ENCODE measurements around the gene OXNAD1. TPM values are rescaled to one million over a fixed set of nuclear protein-coding genes. Genes with fewer than 3 reads are reported as not detected.
A peak's percentile ranks its signal among the peaks of the same experiment; 100 is the strongest.

Gene OXNAD1
- total and polyA plus RNA-seq, 2 of the 13 experiments (the other 11 are each of a cell fraction or from before 2014, with no cell fraction given), result 9.9 to 18.8 TPM

GRCh38 chr3:16248556-16248955, 16.5 kb upstream of the OXNAD1 start:
- FAIRE-seq, result no peak

More at GRCh38 chr3:16248556-16248955, 16.5 kb upstream of the OXNAD1 start:
- no peaks in the 10 kb centered on the region for H3K9me3 ChIP-seq (ENCODE audit: low read length)
- TF ChIP-seq HMGXB3 (CRISPR knock-in tag; IDR thresholded peaks at IDR 0.05; ENCODE audit: borderline replicate concordance), result no peak
- intact Hi-C loops (cut with micrococcal nuclease; ENCODE audit: unreplicated experiment) (loop anchor here (5.0 to 10.0 kb wide), 3 partner anchors 186 to 644 kb away; partner anchors contain the start of genes BTD and HACL1), in situ Hi-C loops (cut with HindIII; ENCODE audit: extremely low pct_ligation_motif_present, low pct_unique_long_range_greater_than_20kb) (loop anchor here (5.0 to 25.0 kb wide), 2 partner anchors 201 to 611 kb away; no protein-coding TSS in a partner anchor)
- no peaks in the 10 kb centered on the region for H3K79me2 ChIP-seq (ENCODE audit: insufficient read depth, low read length)
- peak overlapping the region; percentile 98 for H3K4me2 ChIP-seq (ENCODE audit: low read depth, low read length)
- ChIA-PET POLR2A (interaction anchor here (0.8 to 2.3 kb wide), 3 partner anchors 17 to 189 kb away, joined by 3 to 22 read pairs (median 7); partner anchors contain the start of genes DPH3 and OXNAD1), CTCF (ENCODE audit: low intra/inter-chr PET ratio, low total read pairs) (interaction anchor here (1.2 kb wide), 1 partner anchor 19 kb away, joined by 3 read pairs; no protein-coding TSS in a partner anchor)
- H3K9ac ChIP-seq (ENCODE audit: insufficient read depth, low read depth, low read length), result no peak overlapping the region; the same call in 1 of the 2 replicates
- peaks cover 0 to 1% of the 10 kb centered on the region in 2 experiments; a peak in 2 of 5 replicates for H3K27me3 ChIP-seq (ENCODE audit: control insufficient read depth in 1 of 2, insufficient read depth in 2 of 2, low read length in 2 of 2)
- ATAC-seq (no peak), DNase-seq (ENCODE audit: low spot score) (no peak)
- 53% methylated on average over 5 of the region's 5 CpGs for WGBS (ENCODE audit: low lambda C conversion rate)
- H4K20me1 ChIP-seq (ENCODE audit: insufficient read depth, low read length), result no peaks in the 10 kb centered on the region
- no TSS peak for BruUV-seq (replicated peaks)
- peaks cover 46% of the 10 kb centered on the region for H3K4me1 ChIP-seq (ENCODE audit: insufficient read depth, low read length)
- H3K4me3 ChIP-seq (replicated peaks in 1 of 3; ENCODE audit: insufficient read depth in 1 of 3, low read depth in 2 of 3, low read length in 3 of 3), result no peak overlapping the region
- H2AFZ ChIP-seq (ENCODE audit: low read length), result no peak overlapping the region
- H3K36me3 ChIP-seq (replicated peaks in 1 of 2; ENCODE audit: control insufficient read depth in 1 of 2, insufficient read depth in 2 of 2, low read length in 2 of 2), result no peaks in the 10 kb centered on the region
- no peak overlapping the region for H3K27ac ChIP-seq (ENCODE audit: extremely low read length, insufficient read depth, low read length)

Measured in HepG2 (cell line).